Upper lobe of right lung (tissue), 1 donor: ENCODE measurements around the gene WWOX. TPM values are rescaled to one million over a fixed set of nuclear protein-coding genes. Genes with fewer than 3 reads are reported as not detected.

Experiments used
- ATAC-seq: fragments of 200-7000 bp; cut with Tn5 transposase; one replicate; pipeline ENCODE4 v1.9.1; 2020; ENCODE audit warnings: mild to moderate bottlenecking, moderate library complexity
- DNase-seq: peaks from one replicate; pipeline ENCODE4 v3.0.0-alpha.2; 2020
- H3K27ac ChIP-seq: fragments of 200-600 bp; one replicate; pipeline ENCODE4 v1.8.0; 2022
- H3K27me3 ChIP-seq: fragments of 200-600 bp; one replicate; pipeline ENCODE4 v1.8.0; 2022; ENCODE audit warnings: mild to moderate bottlenecking
- H3K36me3 ChIP-seq: fragments of 200-600 bp; one replicate; pipeline ENCODE4 v1.8.0; 2022
- H3K4me1 ChIP-seq: fragments of 200-600 bp; one replicate; pipeline ENCODE4 v1.8.0; 2022
- H3K4me3 ChIP-seq: fragments of 200-600 bp; one replicate; pipeline ENCODE4 v1.8.0; 2022; ENCODE audit warnings: mild to moderate bottlenecking
- H3K9me3 ChIP-seq: fragments of 200-600 bp; one replicate; pipeline ENCODE4 v1.8.0; 2022
- CTCF ChIP-seq: fragments of 200-600 bp; IDR thresholded peaks from one replicate; pipeline ENCODE4 v1.8.0; 2022; ENCODE audit warnings: antibody characterized with exemption
- intact Hi-C: fragments of 100-400 bp; cut with DNase I; formaldehyde crosslinking; loops from one replicate; pipeline ENCODE4 v1.11.0; 2022
- total RNA-seq: library from RNA; stranded (reverse); fragmentation: NEBNext Ultra II Directional; extraction: Animal tissue kit (Norgen Biotek cat#: 25700); gene quantifications from one replicate; pipeline ENCODE4 v1.2.1, GENCODE V29; 2021
- donor health status: DM: no; HTN: yes; CAD: no; lungs with severe emphysema.

WWOX gene
- total RNA-seq, 1 donor from 2014 or later: 17.0 TPM

DNA sequence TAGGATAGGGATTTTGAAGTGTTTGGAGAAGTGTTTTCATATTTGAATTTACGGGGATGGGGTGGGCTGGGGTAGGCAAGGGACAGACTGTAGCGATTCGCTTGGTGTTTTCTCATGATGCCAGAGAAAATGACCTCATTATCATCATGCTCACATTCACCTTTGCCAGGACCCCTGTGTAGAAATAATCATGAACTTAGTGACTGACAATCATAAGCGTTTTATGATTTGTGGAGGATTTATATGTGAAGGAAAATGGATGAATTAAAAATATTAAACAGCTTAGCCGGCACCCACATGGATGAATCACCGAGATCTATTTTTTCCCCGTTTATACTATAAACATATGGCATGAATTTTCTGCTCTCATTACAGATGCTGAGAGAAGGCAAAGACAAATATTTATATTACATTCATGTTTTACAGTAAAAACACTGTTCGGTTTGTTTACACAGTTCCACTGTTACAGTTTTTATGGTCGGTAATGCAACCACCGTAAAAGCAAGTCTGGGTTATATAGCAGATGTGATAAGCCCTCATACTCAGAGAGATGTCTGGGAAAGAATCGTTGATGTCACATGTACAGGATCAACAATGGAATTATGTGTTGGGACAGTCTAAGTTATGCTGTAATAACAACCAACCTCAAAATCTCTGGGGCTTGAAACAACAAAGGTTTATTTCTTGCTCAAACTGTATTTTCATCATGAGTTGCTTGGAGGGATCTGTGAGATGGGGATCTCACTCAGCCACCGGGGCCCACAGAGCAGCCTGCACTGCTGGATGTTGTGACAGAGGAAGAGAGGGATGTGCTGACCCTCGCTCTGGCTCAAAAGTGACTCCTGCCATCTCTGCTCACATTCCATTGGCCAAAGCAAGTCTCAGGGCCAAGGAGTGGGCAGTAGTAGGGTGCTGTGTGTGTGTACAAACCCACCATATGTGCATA, 85.1 kb downstream of the WWOX start:
- ATAC-seq (no peak), DNase-seq (no peak)
- TF ChIP-seq CTCF: no peak
- Histone ChIP-seq H3K36me3 (no peaks in the 10 kb centered on the region), H3K4me3 (peak overlapping the region; percentile 14), H3K27ac (no peak overlapping the region), H3K27me3 (no peaks in the 10 kb centered on the region), H3K4me1 (no peaks in the 10 kb centered on the region), H3K9me3 (no peaks in the 10 kb centered on the region)
- intact Hi-C loops: no loop called here

DNA sequence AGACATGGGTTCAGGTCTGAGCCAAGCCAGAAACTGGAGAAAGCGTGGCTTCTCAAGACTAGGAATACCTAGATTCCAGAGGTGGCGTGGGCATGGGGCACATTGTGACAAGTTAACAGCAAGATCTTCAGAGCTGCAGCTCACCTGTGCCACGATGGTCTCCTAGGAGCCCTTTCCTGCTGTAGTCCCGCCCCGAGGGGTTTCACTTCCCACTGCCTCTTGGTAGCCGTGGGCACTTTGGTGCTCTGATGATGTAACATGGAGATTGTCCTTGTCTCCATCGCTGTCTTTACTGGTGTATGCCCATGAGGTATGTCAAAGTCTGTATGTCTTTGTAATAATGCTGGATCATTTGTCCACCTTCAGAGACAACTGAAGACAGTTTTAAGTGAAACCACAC, 89.7 kb downstream of the WWOX start:
- no peak for TF ChIP-seq CTCF
- Histone ChIP-seq H3K36me3 (no peaks in the 10 kb centered on the region), H3K4me3 (no peak overlapping the region), H3K9me3 (no peaks in the 10 kb centered on the region), H3K27me3 (no peaks in the 10 kb centered on the region), H3K27ac (no peak overlapping the region), H3K4me1 (no peaks in the 10 kb centered on the region)
- no peak for DNase-seq
- no peak for ATAC-seq
- intact Hi-C loops: no loop called here

GRCh38 chr16:78192734-78193488, 93.5 kb downstream of the WWOX start:
- ATAC-seq: no peak
- Histone ChIP-seq H3K9me3 (no peaks in the 10 kb centered on the region), H3K4me1 (no peaks in the 10 kb centered on the region), H3K27ac (no peak overlapping the region), H3K4me3 (no peak overlapping the region), H3K36me3 (no peaks in the 10 kb centered on the region), H3K27me3 (no peaks in the 10 kb centered on the region)
- no peak for TF ChIP-seq CTCF
- no peak for DNase-seq
- intact Hi-C loops: no loop called here

GRCh38 chr16:78194948-78195347, 95.5 kb downstream of the WWOX start:
- H3K27me3 ChIP-seq: no peaks in the 10 kb centered on the region
- intact Hi-C loops: no loop called here
- H3K4me3 ChIP-seq: no peak overlapping the region
- DNase-seq: no peak
- H3K36me3 ChIP-seq: no peaks in the 10 kb centered on the region
- no peaks in the 10 kb centered on the region for H3K9me3 ChIP-seq
- no peaks in the 10 kb centered on the region for H3K4me1 ChIP-seq
- no peak for TF ChIP-seq CTCF
- no peak overlapping the region for H3K27ac ChIP-seq
- peak; percentile 48 for ATAC-seq

GRCh38 chr16:78195797-78196196, 96.3 kb downstream of the WWOX start:
- no peak for DNase-seq
- ATAC-seq: no peak
- no peaks in the 10 kb centered on the region for H3K9me3 ChIP-seq

More at GRCh38 chr16:78195797-78196196, 96.3 kb downstream of the WWOX start:
- Histone ChIP-seq H3K27me3 (no peaks in the 10 kb centered on the region), H3K36me3 (no peaks in the 10 kb centered on the region), H3K4me3 (no peak overlapping the region), H3K4me1 (no peaks in the 10 kb centered on the region), H3K27ac (no peak overlapping the region)
- TF ChIP-seq CTCF: no peak
- intact Hi-C loops: no loop called here
